Stimulated activated CD4-positive, alpha-beta T cell treated with anti-CD3 and anti-CD28 coated beads, Interleukin-4, amount 100 ng/mL, for 24 hours (primary cell): ENCODE results near the gene CREB3L4.
"Not testable (repeated sequence)": the region's sequence is repeated elsewhere in the genome, so short reads cannot be mapped to it uniquely, and the experiment has no call there.

Experiments
- DNase-seq: peaks from one replicate; pipeline ENCODE4 v3.0.0-alpha.2; 2020

Gene CREB3L4

GRCh38 chr1:153961421-153961820 lies 6.3 kb upstream of the CREB3L4 start:
- no peak for DNase-seq

- no peak for DNase-seq
Observed at GRCh38 chr1:153962088-153963029, 5.3 kb upstream of the CREB3L4 start.

GRCh38 chr1:153963030-153963849 lies 4.5 kb upstream of the CREB3L4 start, which contains the start of gene SLC39A1:
SLC39A1 (minus strand) TSS chr1:153963537; CDS start chr1:153962715, 822 bp downstream.
- peak; percentile 95 for DNase-seq

GRCh38 chr1:153963850-153964331 lies 3.8 kb upstream of the CREB3L4 start:
- DNase-seq: no peak

GRCh38 chr1:153968000-153968363 lies 280 bp downstream of the CREB3L4 start:
- DNase-seq: no peak

- no peak for DNase-seq
Observed at GRCh38 chr1:153968408-153968807, 706 bp downstream of the CREB3L4 start.

GRCh38 chr1:153968972-153969371 lies 1.3 kb downstream of the CREB3L4 start:
- no peak for DNase-seq

GRCh38 chr1:153970346-153970745 lies 2.6 kb downstream of the CREB3L4 start:
- DNase-seq: no peak

GRCh38 chr1:153973071-153973470 lies 5.4 kb downstream of the CREB3L4 start:
- DNase-seq: no peak

- DNase-seq: no peak
Observed at GRCh38 chr1:153973525-153973924, 5.8 kb downstream of the CREB3L4 start.

GRCh38 chr1:153976819-153977249 lies 9.1 kb downstream of the CREB3L4 start:
- DNase-seq: no peak

- DNase-seq: peak; percentile 88
Observed at GRCh38 chr1:153977250-153978240, 9.8 kb downstream of the CREB3L4 start, which contains the start of gene JTB. JTB (minus strand) TSS chr1:153977674; CDS start chr1:153977252, 422 bp downstream.

GRCh38 chr1:153978274-153978909 lies 10.7 kb downstream of the CREB3L4 start:
- DNase-seq: no peak

GRCh38 chr1:153979091-153979490 lies 11.4 kb downstream of the CREB3L4 start:
- not testable (repeated sequence) for DNase-seq

GRCh38 chr1:153981735-153982134 lies 14.0 kb downstream of the CREB3L4 start:
- not testable (repeated sequence) for DNase-seq

- DNase-seq: no peak
Observed at GRCh38 chr1:153984123-153984894, 16.6 kb downstream of the CREB3L4 start.

GRCh38 chr1:153985341-153985912 lies 17.7 kb downstream of the CREB3L4 start:
- DNase-seq: peak; percentile 65

GRCh38 chr1:153985941-153986761 lies 18.4 kb downstream of the CREB3L4 start, which contains the start of gene RAB13:
RAB13 (minus strand) TSS chr1:153986339; CDS start chr1:153986236, 103 bp downstream.
- DNase-seq: no peak

- DNase-seq: no peak
Observed at GRCh38 chr1:153987621-153988020, 19.9 kb downstream of the CREB3L4 start.
